Natural killer cell treated with Interleukin-12 subunit alpha and Interleukin-12 subunit beta and Interleukin-15 and Interleukin-18, amount 100 ng/mL, for 72 hours (primary cell): ENCODE data around the gene MTHFD2L. TPM values are rescaled to one million over a fixed set of nuclear protein-coding genes. Genes with fewer than 3 reads are reported as not detected.
A peak's percentile ranks its signal among the peaks of the same experiment; 100 is the strongest.

ENCODE experiments used
- ATAC-seq, 2 donors: fragments of 150-1000 bp; cut with Tn5 transposase in 1 of 2; sonication (Bioruptor Pico), chemical (Tn5 transposase) in 1 of 2; 2 replicates each; pipeline ENCODE4 v1.10.0; 2021
- DNase-seq: peaks from one replicate; pipeline ENCODE4 v3.0.0; 2022; ENCODE audit warnings: low spot score
- H3K27ac Mint-ChIP-seq, 2 donors: 1 replicate in 1 of 2; 2 replicates in 1 of 2; pipeline ENCODE4 v1.8.0; 2022; ENCODE audit warnings: mixed read lengths in 2 of 2, mild to moderate bottlenecking in 1 of 2, moderate library complexity in 1 of 2
- H3K27me3 Mint-ChIP-seq, 2 donors: 1 replicate in 1 of 2; 2 replicates in 1 of 2; pipeline ENCODE4 v1.8.0; 2022; ENCODE audit warnings: mixed read lengths in 2 of 2
- H3K36me3 Mint-ChIP-seq: one replicate; pipeline ENCODE4 v1.8.0; 2022; ENCODE audit warnings: mixed read lengths
- H3K4me1 Mint-ChIP-seq, 2 donors: 1 replicate in 1 of 2; 2 replicates in 1 of 2; pipeline ENCODE4 v1.8.0; 2022; ENCODE audit warnings: low read depth in 2 of 2, mixed read lengths in 2 of 2, mild to moderate bottlenecking in 1 of 2
- H3K4me3 Mint-ChIP-seq: one replicate; pipeline ENCODE4 v1.8.0; 2022; ENCODE audit warnings: mixed read lengths
- H3K9me3 Mint-ChIP-seq: 2 replicates; pipeline ENCODE4 v1.8.0; 2022; ENCODE audit warnings: mixed read lengths
- total RNA-seq, 2 donors: library from RNA; stranded (reverse); gene quantifications; one replicate each; pipeline ENCODE4 v1.2.3, GENCODE V29; 2022

Gene MTHFD2L
- total RNA-seq, 2 donors from 2014 or later: 8.4 to 14.5 TPM

- Mint-ChIP-seq H3K4me1 (peaks cover 21 to 29% of the 10 kb centered on the region in 2 donors), H3K4me3 (no peak overlapping the region), H3K36me3 (peaks cover 13% of the 10 kb centered on the region), H3K9me3 (no peaks in the 10 kb centered on the region), H3K27me3 (peaks cover 0 to 15% of the 10 kb centered on the region in 2 donors), H3K27ac (peak overlapping the region in 1 of 2 donors; percentile 87)
- DNase-seq (no peak), ATAC-seq (no peak)
Measured at GRCh38 chr4:74156521-74156920, 1.4 kb upstream of the MTHFD2L start.

GRCh38 chr4:74157154-74157553 lies 764 bp upstream of the MTHFD2L start:
- no peak for DNase-seq
- Mint-ChIP-seq H3K4me3 (peak overlapping the region; percentile 93), H3K36me3 (peaks cover 17% of the 10 kb centered on the region), H3K27me3 (peaks cover 0 to 15% of the 10 kb centered on the region in 2 donors), H3K27ac (peak overlapping the region; percentile 87 to 91), H3K9me3 (no peaks in the 10 kb centered on the region), H3K4me1 (peaks cover 23 to 33% of the 10 kb centered on the region in 2 donors)
- ATAC-seq: no peak

DNA sequence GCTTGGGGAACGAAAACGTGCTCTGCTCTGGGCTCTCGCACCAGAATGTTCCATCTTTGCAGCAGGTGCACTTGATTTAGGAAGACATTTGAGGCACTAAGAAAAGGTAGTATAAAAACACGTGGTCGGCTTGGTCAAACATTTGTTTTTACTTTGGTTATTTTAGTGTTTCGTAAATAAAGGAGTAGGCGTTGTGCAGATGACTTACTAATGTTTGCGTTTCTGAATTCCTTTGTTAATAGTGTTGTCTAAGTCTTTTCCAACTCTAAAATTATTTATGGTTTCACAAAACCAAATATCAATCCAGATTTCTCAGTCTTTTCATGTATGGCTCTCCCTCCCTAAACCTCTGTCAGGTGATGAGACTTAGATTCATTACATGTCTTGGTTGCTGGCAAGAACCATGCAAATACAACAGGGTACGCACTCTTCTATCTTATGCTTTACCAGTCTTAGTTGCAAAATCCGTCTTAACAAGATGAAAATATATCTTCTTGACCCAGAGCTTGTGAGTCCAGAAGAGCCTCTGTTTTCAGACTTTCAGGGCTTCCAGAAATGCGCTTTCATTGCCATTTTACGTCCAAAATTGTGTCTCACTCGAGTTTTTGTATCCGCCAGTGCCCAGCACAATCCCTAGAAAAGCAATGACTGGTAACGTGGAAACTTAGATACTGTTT lies 686 bp downstream of the MTHFD2L start:
- no peaks in the 10 kb centered on the region for H3K9me3 Mint-ChIP-seq
- H3K27ac Mint-ChIP-seq: peak overlapping the region; percentile 87 to 91
- H3K4me1 Mint-ChIP-seq: peaks cover 23 to 33% of the 10 kb centered on the region in 2 donors
- ATAC-seq (no peak), DNase-seq (no peak)
- H3K27me3 Mint-ChIP-seq: peaks cover 0 to 14% of the 10 kb centered on the region in 2 donors
- H3K36me3 Mint-ChIP-seq: peaks cover 17% of the 10 kb centered on the region
- peak overlapping the region; percentile 93 for H3K4me3 Mint-ChIP-seq

DNA sequence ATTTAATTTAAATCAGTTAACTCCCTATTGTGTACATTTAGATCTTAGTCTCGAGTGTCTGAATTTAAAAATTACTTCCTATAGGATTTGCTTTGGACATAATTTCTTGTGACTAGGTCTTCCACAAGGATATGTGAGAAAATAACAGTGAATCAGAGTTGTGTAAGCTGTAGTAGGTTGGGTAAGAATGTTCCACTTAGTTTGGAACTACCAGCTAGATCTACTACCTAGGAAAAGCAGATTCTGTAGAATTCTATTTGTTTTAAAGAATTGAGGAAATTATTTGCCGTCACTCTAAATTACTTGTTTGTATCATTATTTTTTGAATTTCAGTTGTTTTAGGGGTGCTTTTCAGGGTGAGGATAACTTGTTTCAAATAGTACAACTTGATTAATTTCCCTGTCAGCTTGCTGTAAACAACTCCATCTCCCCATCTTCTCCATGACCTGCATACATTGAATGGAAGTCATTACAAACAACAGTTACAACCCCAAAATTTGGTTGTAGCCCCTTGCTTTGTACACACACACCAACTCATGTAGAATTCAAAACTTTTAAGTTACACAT lies 1.3 kb downstream of the MTHFD2L start:
- peaks cover 23 to 33% of the 10 kb centered on the region in 2 donors for H3K4me1 Mint-ChIP-seq
- DNase-seq (no peak), ATAC-seq (no peak)
- H3K36me3 Mint-ChIP-seq: peaks cover 17% of the 10 kb centered on the region
- peak overlapping the region; percentile 87 to 91 for H3K27ac Mint-ChIP-seq
- H3K4me3 Mint-ChIP-seq: peak overlapping the region; percentile 93
- no peaks in the 10 kb centered on the region for H3K9me3 Mint-ChIP-seq
- peaks cover 0 to 8% of the 10 kb centered on the region in 2 donors for H3K27me3 Mint-ChIP-seq

DNA sequence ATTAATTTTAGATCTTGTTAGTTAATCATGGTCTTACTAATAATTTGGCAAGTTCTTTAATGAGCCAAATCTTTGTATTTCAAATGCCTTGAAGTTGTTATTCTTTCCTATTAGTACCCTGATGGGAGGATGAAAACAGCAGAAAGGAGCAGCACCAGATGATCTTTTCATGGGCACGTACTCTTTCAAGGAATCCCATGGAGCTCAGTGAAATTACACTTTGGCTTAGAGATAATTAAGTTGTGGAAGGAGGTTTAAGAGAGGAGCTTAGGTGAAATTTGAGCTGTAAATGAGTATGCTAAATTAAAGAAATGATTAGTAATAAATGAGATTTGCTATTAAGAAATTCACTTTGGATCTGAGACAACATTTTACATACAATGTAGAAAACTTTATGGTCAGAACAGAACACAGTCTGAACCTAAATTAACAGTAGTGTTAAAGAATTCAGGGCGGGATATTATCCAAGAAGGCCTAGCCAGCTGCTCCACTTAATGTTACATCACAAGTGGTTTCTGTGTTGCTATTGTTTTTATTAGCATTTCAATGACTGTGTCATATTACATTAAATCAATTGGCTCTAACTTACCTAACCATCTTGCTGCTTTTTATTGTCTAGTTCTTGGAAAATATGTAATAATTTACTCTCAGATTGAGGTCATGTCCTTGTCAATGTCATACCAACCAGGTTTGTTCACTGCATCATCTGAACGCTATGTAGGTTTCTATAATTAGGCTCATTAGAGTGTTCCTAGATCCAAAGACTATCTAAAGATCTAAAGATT lies 3.9 kb downstream of the MTHFD2L start:
- ATAC-seq: no peak
- peaks cover 23 to 31% of the 10 kb centered on the region in 2 donors for H3K4me1 Mint-ChIP-seq
- no peak overlapping the region for H3K4me3 Mint-ChIP-seq
- peaks cover 17% of the 10 kb centered on the region for H3K36me3 Mint-ChIP-seq
- H3K27me3 Mint-ChIP-seq: no peaks in the 10 kb centered on the region
- no peak for DNase-seq
- H3K27ac Mint-ChIP-seq: no peak overlapping the region
- no peaks in the 10 kb centered on the region for H3K9me3 Mint-ChIP-seq

- ATAC-seq: no peak
- Mint-ChIP-seq H3K27me3 (no peaks in the 10 kb centered on the region), H3K27ac (no peak overlapping the region), H3K4me3 (no peak overlapping the region), H3K9me3 (no peaks in the 10 kb centered on the region), H3K4me1 (peaks cover 7 to 14% of the 10 kb centered on the region in 2 donors), H3K36me3 (peaks cover 8% of the 10 kb centered on the region)
- DNase-seq: no peak
Measured at GRCh38 chr4:74166135-74166534, 8.2 kb downstream of the MTHFD2L start.

DNA sequence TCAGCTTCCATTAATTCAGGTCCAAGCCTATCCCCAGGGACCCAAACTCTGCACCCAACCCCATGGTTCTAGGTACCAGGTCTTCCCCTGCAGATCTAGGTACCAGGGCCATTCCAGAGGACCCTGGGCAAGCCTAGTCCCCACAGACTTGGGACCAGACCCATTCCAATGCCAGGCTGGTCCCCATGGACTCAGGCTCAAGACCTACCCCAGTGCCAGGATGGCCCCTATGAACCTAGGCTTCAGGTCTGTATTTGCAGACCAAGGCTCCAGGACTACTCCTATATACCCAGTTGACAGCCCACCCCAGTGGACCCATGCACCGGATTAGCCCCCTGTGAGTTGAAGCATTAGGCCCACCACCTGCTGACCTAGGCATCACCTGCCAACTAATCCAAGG lies 8.9 kb downstream of the MTHFD2L start:
- ATAC-seq: peak in 1 of 2 donors; percentile 36
- peaks cover 1% of the 10 kb centered on the region for H3K36me3 Mint-ChIP-seq
- peaks cover 5 to 7% of the 10 kb centered on the region in 2 donors for H3K4me1 Mint-ChIP-seq
- H3K27me3 Mint-ChIP-seq: no peaks in the 10 kb centered on the region
- H3K9me3 Mint-ChIP-seq: no peaks in the 10 kb centered on the region
- no peak overlapping the region for H3K4me3 Mint-ChIP-seq
- DNase-seq: no peak
- no peak overlapping the region for H3K27ac Mint-ChIP-seq

- H3K27ac Mint-ChIP-seq: no peak overlapping the region
- H3K9me3 Mint-ChIP-seq: no peaks in the 10 kb centered on the region
- no peak for ATAC-seq
- H3K36me3 Mint-ChIP-seq: no peaks in the 10 kb centered on the region
- peaks cover 5 to 6% of the 10 kb centered on the region in 2 donors for H3K4me1 Mint-ChIP-seq
- H3K27me3 Mint-ChIP-seq: no peaks in the 10 kb centered on the region
- no peak for DNase-seq
- no peak overlapping the region for H3K4me3 Mint-ChIP-seq
Measured at GRCh38 chr4:74167585-74167984, 9.7 kb downstream of the MTHFD2L start.

- H3K9me3 Mint-ChIP-seq: no peaks in the 10 kb centered on the region
- H3K36me3 Mint-ChIP-seq: no peaks in the 10 kb centered on the region
- no peaks in the 10 kb centered on the region for H3K27me3 Mint-ChIP-seq
- DNase-seq (no peak), ATAC-seq (no peak)
- H3K4me1 Mint-ChIP-seq: peaks cover 5 to 6% of the 10 kb centered on the region in 2 donors
- H3K27ac Mint-ChIP-seq: no peak overlapping the region
- H3K4me3 Mint-ChIP-seq: no peak overlapping the region
Measured at GRCh38 chr4:74168841-74169240, 10.9 kb downstream of the MTHFD2L start.

DNA sequence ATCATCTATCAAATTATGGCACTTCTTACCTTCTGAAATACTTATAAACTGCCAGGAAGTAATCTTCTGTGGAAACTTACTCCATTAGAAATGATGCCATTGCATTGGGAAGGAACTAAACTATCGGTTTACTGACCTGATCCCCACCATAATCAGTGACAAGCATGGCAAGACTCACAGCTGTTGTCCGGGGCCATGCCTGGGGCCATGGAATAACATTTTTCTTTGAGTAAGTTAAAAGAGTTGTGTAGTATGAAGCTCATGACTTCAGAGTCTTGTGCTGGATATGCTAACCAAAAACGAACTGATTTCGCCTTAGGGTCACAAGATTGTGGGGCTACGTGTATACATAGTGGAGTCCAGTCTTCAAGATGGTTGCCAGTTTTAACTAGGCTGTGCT lies 15.4 kb downstream of the MTHFD2L start:
- H3K27ac Mint-ChIP-seq: no peak overlapping the region
- H3K4me3 Mint-ChIP-seq: no peak overlapping the region
- H3K4me1 Mint-ChIP-seq: no peaks in the 10 kb centered on the region
- no peaks in the 10 kb centered on the region for H3K27me3 Mint-ChIP-seq
- no peaks in the 10 kb centered on the region for H3K9me3 Mint-ChIP-seq
- ATAC-seq (no peak), DNase-seq (no peak)
- H3K36me3 Mint-ChIP-seq: no peaks in the 10 kb centered on the region

DNA sequence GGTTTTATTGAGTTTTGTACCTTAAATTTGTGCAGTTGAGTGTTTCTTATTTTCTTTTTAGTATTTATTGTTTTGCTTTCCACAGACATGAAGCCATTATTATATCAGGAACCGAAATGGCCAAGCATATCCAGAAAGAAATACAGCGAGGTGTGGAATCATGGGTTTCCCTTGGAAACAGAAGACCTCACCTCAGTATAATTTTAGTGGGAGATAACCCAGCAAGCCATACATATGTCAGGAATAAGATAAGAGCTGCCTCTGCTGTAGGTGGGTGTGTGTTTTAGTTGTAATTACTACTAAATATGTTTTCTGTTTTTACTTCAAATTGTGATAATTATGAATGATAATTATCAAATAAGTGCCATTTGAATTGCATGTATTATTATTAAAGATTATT lies 16.5 kb downstream of the MTHFD2L start:
- Mint-ChIP-seq H3K27me3 (no peaks in the 10 kb centered on the region), H3K36me3 (no peaks in the 10 kb centered on the region), H3K9me3 (no peaks in the 10 kb centered on the region), H3K4me3 (no peak overlapping the region), H3K27ac (no peak overlapping the region), H3K4me1 (no peaks in the 10 kb centered on the region)
- DNase-seq: no peak
- ATAC-seq: no peak

DNA sequence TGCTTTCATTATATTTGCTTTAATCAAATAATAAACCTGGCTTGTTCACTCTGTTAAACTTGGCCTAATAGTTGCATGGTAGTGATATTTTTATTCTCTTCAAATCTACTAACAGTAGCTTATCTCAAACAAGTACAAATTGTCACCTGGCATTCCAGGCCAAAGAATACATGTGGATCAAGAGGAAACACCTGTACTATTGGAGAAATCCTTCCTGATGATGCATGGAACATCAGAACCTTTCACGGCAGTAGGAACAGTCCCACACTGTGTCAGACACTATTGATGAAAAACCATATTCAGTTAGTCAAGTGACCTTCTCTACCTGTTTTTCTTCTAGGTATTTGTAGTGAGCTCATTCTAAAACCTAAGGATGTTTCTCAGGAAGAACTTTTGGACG lies 17.0 kb downstream of the MTHFD2L start:
- H3K4me3 Mint-ChIP-seq: no peak overlapping the region
- DNase-seq (no peak), ATAC-seq (no peak)
- no peaks in the 10 kb centered on the region for H3K36me3 Mint-ChIP-seq
- no peaks in the 10 kb centered on the region for H3K27me3 Mint-ChIP-seq
- H3K27ac Mint-ChIP-seq: no peak overlapping the region
- no peaks in the 10 kb centered on the region for H3K9me3 Mint-ChIP-seq
- no peaks in the 10 kb centered on the region for H3K4me1 Mint-ChIP-seq

DNA sequence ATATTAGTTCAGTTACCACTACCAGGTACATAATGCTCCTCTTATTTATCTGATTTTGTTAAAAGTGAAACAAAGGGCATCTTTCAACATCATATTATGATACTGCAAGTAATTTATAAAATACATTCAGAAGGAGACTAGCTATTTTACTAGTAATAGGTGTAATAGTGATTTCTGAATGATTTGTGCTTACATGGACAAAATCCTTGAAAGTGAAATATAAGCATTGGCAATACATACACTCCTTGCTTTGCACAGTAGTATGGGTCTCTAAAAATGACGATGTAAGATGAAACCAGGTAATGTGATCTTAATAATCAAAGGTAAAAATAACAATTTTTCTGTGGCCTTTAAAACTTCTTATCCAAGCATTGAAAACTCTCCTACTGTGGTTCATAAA lies 17.5 kb downstream of the MTHFD2L start:
- DNase-seq: no peak
- no peak overlapping the region for H3K4me3 Mint-ChIP-seq
- H3K27me3 Mint-ChIP-seq: no peaks in the 10 kb centered on the region
- no peak for ATAC-seq
- no peak overlapping the region for H3K27ac Mint-ChIP-seq
- no peaks in the 10 kb centered on the region for H3K4me1 Mint-ChIP-seq
- H3K36me3 Mint-ChIP-seq: no peaks in the 10 kb centered on the region
- no peaks in the 10 kb centered on the region for H3K9me3 Mint-ChIP-seq

DNA sequence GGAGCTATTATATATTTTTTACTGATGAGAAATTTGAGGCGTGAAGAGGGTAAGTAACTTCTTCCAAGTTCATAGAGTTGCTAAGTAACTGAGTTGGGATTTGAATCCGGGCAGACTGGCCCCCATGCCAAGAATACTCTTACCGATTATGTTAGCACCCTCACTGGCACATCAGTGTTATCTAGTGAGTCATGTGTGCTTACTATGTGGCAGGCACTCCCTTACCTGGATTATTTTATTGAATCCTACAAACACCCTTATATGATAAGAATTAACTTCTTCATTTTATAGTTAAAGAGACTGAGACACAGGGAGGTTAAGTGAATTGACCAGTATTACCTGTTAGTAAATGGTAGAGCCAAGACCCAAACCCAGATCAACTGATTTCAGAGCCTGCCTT lies 20.9 kb downstream of the MTHFD2L start:
- H3K4me3 Mint-ChIP-seq: no peak overlapping the region
- DNase-seq: no peak
- H3K9me3 Mint-ChIP-seq: no peaks in the 10 kb centered on the region
- no peak overlapping the region for H3K27ac Mint-ChIP-seq
- H3K4me1 Mint-ChIP-seq: no peaks in the 10 kb centered on the region
- H3K27me3 Mint-ChIP-seq: no peaks in the 10 kb centered on the region
- peaks cover 4% of the 10 kb centered on the region for H3K36me3 Mint-ChIP-seq
- no peak for ATAC-seq
